ENCODE data around the gene KRTAP12-1.

KRTAP12-1 gene

GRCh38 chr21:44711327-44712202, 29.6 kb upstream of the KRTAP12-1 start, which contains the start of gene TSPEAR:
TSS of gene TSPEAR (minus strand) at chr21:44711572. CDS start at chr21:44711514, 58 bp downstream.
- Histone ChIP-seq H3K27ac (peak within 1 kb of the TSS; percentile 51), H3K9me3 (ENCODE audit: severe bottlenecking) (no peaks in the 10 kb centered on the region), H3K4me3 (ENCODE audit: low read depth, low read length) (no peak within 1 kb of the TSS), H3K27me3 (ENCODE audit: insufficient read depth, low read depth, severe bottlenecking) (no peaks in the 10 kb centered on the region), H3K36me3 (no peaks in the 10 kb centered on the region)
- TF ChIP-seq CTCF (IDR thresholded peaks at IDR 0.05; ENCODE audit: low read depth, low read length): peak; percentile 23; the same call in 1 of the 2 replicates
- peak; percentile 80 for DNase-seq

GRCh38 chr21:44710756-44711326, 28.9 kb upstream of the KRTAP12-1 start:
- TF ChIP-seq CTCF (IDR thresholded peaks at IDR 0.05; ENCODE audit: low read depth, low read length): no peak
- Histone ChIP-seq H3K36me3 (no peaks in the 10 kb centered on the region), H3K27ac (no peak overlapping the region), H3K27me3 (ENCODE audit: insufficient read depth, low read depth, severe bottlenecking) (no peaks in the 10 kb centered on the region), H3K4me3 (ENCODE audit: low read depth, low read length) (no peak overlapping the region), H3K9me3 (ENCODE audit: severe bottlenecking) (no peaks in the 10 kb centered on the region)
- peak; percentile 9 for DNase-seq

- H3K27me3 ChIP-seq (ENCODE audit: insufficient read depth, low read depth, severe bottlenecking): no peaks in the 10 kb centered on the region
- peak; percentile 6 for DNase-seq
- no peak overlapping the region for H3K27ac ChIP-seq
- H3K36me3 ChIP-seq: no peaks in the 10 kb centered on the region
- no peak for TF ChIP-seq CTCF (IDR thresholded peaks at IDR 0.05; ENCODE audit: low read depth, low read length)
- no peaks in the 10 kb centered on the region for H3K9me3 ChIP-seq (ENCODE audit: severe bottlenecking)
- H3K4me3 ChIP-seq (ENCODE audit: low read depth, low read length): no peak overlapping the region
Observed at GRCh38 chr21:44710294-44710665, 28.3 kb upstream of the KRTAP12-1 start.

GRCh38 chr21:44709426-44710293, 27.7 kb upstream of the KRTAP12-1 start:
- no peaks in the 10 kb centered on the region for H3K27me3 ChIP-seq (ENCODE audit: insufficient read depth, low read depth, severe bottlenecking)
- H3K36me3 ChIP-seq: no peaks in the 10 kb centered on the region
- H3K9me3 ChIP-seq (ENCODE audit: severe bottlenecking): no peaks in the 10 kb centered on the region
- no peak overlapping the region for H3K27ac ChIP-seq
- DNase-seq: peak; percentile 12
- no peak overlapping the region for H3K4me3 ChIP-seq (ENCODE audit: low read depth, low read length)
- no peak for TF ChIP-seq CTCF (IDR thresholded peaks at IDR 0.05; ENCODE audit: low read depth, low read length)

- H3K36me3 ChIP-seq: no peaks in the 10 kb centered on the region
- H3K27me3 ChIP-seq (ENCODE audit: insufficient read depth, low read depth, severe bottlenecking): no peaks in the 10 kb centered on the region
- no peak overlapping the region for H3K27ac ChIP-seq
- no peak for TF ChIP-seq CTCF (IDR thresholded peaks at IDR 0.05; ENCODE audit: low read depth, low read length)
- peak; percentile 11 for DNase-seq
- H3K4me3 ChIP-seq (ENCODE audit: low read depth, low read length): no peak overlapping the region
- no peaks in the 10 kb centered on the region for H3K9me3 ChIP-seq (ENCODE audit: severe bottlenecking)
Observed at GRCh38 chr21:44708866-44709425, 27.0 kb upstream of the KRTAP12-1 start.
